HG03108 (cell line): ENCODE results near the gene BPIFB4.
"Not testable (repeated sequence)": the region's sequence is repeated elsewhere in the genome, so short reads cannot be mapped to it uniquely, and the experiment has no call there.

Source experiments
- ATAC-seq: cut with Tn5 transposase; IDR thresholded peaks from one replicate; pipeline ENCODE4 v1.9.1; 2021; ENCODE audit warnings: moderate library complexity; ENCODE audit not compliant: unreplicated experiment

The BPIFB4 gene

DNA sequence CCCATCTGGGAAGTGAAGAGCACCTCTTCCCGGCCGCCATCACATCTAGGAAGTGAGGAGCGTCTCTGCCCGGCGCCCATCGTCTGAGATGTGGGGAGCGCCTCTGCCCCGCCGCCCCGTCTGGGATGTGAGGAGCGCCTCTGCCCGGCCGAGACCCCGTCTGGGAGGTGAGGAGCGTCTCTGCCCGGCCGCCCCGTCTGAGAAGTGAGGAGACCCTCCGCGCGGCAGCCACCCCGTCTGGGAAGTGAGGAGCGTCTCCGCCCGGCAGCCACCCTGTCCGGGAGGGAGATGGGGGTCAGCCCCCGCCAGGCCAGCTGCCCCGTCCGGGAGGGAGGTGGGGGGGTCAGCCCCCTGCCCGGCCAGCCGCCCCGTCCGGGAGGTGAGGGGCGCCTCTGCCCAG is 36.1 kb downstream of the BPIFB4 start:
- ATAC-seq = not testable (repeated sequence)

DNA sequence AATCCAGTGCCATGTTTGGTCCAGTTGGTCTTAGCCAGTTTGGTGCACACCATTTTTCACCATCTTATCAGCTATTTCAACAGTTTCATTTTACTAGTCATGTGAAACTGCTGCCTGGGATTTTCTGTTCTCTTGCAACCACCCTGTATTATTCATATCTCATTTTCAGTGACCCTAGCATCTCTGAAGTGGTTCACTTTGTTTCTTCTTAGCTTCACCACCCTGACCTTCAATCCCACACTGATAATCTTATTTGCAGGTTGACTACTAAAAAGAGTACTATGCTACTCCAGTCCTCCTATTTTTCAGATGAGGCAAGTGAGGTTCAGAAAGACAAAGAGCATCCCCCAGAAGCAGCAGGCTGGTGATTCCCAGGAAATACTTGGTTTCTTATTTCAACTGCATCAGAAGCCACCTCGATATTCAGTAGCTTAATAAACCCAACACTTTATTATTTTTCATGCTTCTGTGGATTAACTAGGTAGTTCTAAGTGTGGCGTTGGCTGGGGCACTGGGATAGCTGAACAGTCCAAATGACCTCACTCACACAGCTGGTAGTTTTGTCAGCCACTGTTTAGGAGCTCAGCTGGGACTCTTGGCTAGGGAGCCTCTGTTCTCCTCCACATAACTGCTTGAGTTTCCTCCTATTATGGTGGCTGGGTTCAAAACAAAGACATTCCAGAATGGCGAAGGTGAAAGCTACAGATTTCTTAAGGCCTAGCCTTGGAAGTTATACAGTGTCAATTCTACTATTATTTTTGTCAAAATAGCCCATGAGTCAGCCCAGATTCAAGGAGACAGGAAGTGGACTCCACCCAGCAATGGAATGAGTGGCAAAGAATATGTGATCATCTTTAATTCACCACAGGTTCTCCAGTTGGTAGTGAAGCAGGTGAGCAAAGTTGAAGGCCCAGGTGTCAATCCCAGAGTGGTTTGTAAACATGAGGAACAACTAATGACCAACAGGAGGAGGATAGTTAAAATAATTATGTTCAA is 40.6 kb downstream of the BPIFB4 start:
- no peak for ATAC-seq

DNA sequence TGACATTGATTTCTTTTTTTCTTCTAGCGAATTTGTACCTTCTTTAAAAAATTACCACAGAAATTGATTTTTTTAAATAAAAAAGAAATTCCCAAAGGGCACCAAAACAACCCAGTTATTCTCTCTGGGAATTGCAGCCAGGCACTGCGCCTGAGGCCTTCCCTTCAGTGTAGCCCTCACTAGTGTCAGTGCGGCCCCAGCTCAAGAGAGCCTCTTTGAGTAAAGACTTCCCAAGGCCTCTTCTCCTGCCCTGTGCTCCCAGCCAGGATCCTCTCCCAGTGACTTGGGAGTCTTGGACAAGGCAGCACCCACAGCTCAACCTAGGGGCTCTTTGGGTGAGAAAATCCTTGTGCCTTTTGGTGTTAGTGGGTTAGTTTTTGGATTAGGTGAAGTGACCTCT is 41.5 kb downstream of the BPIFB4 start:
- ATAC-seq = no peak

DNA sequence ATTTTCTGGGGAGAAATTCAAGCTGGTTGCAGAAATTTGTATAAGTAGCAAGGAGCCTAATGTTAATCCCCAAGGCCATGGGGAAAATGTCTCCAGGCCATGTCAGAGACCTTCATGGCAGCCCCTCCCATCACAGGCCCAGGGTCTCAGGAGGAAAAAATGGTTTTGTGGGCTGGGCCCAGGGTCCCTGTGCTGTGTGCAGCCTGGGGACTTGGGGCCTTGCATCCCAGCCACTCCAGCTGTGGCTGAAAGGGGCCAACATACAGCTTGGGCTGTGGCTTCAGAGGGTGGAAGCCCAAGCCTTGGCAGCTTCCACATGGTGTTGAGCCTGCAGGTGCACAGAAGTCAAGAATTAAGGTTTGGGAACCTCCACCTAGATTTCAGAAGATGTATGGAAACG is 42.9 kb downstream of the BPIFB4 start:
- not testable (repeated sequence) for ATAC-seq

DNA sequence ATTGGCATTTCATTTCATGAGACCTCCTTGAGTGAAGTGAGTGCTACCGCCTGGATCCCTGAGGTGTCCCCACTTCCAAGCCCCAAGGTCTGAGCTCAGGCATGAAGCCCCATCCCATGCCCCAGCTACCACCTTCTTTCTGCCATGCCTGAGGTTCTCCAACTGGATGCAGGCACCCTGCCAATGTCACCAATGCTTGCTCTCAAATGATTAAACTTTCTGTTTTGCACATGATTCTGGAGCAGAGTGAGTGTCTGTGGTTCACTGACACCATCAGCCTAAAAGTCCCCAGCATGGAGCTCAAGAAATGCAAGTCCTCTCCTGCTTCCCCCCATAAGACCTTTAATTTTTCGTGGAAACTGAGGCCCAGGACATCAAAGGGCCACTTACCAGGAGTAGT is 44.8 kb downstream of the BPIFB4 start:
- no peak for ATAC-seq

DNA sequence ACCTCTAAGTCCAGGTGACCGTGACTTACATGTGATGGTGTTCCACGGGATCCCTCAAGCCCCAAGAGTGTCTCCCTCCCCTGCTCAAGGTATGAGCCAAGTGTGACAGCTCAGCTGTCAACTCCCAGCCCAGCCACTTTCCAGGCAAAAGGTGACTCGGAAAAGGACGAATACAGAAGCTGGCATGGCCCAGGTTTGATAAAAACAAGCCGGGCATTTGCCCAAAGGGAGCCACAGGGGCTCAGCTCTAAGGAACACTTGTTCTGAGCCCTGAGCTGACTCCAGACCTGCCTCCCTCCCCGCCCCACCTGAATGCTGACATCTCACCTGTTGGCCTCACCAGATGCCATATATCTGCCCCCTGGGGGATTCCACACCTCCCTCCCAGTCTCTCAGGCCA is 45.6 kb downstream of the BPIFB4 start:
- no peak for ATAC-seq

DNA sequence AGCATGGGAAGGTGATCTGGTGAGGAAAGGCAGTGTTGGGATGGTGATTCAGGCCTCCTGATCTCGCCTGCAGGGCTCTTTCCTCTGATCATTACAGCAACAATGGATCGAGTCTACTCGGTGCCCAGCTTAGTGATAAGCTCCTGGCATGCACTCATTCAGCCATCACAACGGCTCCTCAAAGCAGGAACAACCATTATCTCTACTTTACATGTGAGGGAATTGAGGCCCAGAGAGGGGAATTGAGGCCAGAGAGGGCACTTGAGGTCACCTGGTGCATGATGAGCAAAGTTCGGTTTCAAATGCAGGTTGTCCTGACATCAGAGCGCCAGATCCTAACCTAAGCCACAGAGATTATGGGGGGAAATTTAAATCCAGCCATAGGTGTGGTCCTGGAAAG is 46.5 kb downstream of the BPIFB4 start:
- no peak for ATAC-seq

DNA sequence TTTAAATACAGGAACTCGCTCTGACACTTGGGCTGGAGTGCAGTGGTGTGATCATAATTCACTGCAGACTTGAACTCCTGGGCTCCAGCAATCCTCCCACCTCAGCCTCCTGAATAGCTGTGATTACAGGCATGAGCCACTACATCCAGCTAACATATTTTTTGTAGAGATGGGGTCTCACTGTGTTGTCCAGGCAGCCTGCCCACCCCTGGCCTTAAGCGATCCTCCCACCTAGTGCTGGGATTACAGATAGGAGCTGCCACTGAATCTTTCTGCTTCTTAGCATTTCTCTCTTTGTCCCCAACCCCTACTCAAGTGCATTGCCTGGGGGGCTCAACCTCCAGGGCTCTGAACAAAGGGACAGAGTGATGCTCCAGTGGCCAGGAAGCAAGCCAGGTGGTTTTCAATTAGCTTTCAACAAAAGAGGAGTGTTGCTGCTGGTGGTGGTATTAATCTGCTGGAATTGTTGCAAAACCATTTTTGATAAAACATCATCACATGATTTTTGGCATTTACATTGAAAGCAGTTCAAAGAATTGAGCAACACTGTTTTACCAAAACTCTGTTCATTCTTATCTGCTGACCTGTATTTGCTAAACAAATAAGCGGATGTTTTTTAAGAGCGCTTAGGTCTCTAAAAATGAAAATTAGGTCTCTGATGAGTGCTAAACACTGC is 48.1 kb downstream of the BPIFB4 start:
- ATAC-seq = no peak

DNA sequence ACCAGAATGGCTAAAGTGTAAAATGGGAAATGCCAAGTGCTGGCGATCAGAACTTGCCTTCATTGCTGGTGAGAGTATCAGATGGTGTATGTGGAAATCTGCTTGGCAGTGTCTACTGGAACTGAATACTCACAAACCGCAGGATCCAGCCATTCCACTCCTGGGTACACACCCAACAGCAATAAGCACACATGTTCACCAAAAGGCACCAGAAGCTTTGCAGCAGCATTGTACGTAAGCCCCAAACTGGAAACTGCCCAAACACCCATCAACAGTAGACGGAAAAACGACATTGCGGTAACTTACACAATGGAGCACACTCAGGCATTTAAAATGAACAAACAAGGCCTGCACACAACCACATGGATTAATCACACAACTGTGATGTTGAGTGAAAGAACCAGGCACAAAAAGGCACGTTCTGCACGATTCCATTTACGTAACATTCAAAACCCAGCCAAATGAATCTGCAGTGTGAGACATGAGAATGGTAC is 51.2 kb downstream of the BPIFB4 start:
- ATAC-seq = no peak

DNA sequence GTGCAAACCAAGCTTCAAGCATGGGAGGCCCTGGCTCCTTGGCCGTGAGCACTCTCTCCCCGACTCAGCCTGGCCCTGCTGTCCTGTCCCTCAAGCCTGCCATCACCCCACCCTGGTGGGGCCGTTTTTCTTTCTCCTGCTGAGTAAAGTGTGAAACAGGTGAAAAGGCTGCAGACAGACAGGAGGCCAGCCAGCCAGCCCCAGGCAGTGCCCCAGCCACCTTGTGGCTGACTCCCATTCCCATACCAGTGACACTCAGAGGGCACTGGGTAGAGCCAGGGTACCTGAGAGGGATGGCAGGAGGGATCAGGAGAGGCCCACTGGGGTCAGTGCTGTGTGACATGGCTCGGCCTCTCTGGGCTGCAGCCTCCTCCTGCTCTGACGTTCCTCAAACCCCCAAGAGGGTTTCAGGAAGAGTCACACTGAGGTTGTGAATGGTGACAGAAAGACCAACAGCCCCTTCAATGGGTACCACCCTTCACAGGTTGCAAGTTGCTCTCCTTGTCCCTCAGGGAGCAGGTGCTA is 52.6 kb downstream of the BPIFB4 start:
- ATAC-seq = no peak

DNA sequence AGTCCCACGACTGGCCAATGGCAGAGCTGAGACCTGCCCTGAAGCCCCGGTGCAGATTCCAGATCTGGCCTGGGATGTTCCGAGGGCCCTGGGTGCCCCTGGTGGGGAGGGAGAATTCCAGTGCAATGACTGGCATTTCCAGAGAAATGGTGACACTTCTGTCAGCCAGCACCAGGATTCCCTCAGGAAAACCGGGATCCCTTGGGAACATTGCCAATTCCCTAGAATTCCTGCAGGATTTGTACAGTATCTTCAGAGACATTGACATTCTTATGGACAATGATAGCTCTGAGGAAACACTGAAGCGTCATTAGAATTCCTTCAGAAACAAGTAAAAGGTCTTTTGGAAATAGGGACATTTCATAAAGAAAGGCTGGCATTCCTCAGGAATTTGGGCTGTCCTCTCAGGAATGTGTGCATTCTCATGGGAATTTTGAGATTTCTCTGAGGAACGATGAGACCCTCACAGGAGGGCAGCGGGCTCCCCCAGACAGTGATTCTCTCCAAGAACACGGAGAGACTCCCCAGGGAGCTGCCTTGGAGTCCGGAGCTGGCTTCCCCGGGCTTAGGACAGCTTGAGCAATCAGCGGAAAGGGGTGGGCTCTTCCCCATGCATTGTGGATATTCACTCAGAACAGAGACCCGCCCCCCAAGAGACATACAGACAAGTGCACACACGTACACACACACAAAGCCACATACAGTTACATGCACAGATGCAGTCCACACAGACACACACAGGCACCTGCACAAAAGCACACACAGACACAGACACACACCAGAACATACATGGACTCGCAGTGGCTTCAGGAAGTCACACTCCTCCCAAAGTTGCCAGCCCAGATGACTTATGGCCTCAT is 53.3 kb downstream of the BPIFB4 start:
- no peak for ATAC-seq

DNA sequence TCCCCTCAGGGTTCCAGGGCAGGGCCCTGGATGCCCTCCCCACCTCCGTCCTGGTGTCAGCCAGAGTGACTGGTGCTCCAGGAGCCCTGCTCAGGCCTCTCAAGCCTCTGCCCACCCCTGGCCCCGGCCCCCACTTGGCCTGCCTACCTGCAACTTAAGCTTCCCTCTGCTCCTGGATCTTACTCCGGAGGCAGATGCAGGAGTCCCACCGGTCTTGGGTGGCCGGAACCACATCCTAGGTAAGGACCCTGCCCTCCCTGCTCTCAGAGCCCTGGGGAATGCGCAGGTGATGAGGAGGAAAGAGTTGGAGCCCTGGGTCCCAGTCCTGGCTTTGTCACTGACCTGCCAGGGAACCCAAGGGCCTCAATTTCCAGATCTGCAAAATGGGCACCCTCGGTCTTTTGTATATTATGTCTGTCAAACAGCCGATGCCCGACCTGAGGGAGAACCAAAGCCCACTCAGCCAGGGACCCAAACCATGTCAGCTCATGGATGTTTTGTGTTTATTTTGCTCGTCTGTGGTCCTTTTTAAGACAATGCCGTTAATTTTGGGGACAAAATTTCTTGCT is 54.0 kb downstream of the BPIFB4 start:
- no peak for ATAC-seq

DNA sequence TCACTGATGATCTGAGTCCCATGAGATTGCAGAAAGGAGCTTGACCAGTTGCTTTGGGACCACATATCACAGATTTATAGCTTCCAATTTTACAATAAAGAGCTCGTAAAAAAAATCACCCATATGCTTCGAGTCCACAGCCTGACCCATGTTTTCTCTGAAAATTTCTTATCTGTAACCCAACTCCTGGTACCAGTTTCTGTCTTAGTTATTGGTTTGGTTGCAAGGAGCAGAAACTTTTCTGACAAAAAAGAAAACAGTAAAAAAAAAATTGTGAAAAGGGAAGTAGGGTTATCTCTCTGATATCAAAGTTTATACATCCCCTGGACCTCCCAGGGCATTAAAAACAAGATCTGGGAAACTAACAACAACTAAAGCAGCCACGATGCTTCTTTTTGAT is 57.8 kb downstream of the BPIFB4 start:
- no peak for ATAC-seq

DNA sequence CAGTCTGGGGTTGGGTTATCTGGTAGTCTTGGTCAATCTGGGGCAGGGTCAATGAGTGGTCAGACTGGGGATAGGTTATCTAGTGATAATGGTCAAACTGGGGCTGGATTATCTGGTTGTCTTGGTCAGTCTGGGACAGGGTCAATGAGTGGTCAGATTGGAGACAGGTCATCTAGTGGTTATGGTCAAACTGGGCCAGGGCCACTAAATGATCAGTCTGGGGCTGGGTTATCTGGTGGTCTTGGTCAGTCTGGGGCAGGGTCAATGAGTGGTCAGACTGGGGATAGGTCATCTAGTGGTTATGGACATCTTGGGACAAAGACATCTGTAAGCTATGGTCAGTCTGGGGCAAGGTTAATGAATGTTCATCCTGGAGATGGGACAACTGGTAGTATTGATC is 60.0 kb downstream of the BPIFB4 start:
- ATAC-seq = no peak

DNA sequence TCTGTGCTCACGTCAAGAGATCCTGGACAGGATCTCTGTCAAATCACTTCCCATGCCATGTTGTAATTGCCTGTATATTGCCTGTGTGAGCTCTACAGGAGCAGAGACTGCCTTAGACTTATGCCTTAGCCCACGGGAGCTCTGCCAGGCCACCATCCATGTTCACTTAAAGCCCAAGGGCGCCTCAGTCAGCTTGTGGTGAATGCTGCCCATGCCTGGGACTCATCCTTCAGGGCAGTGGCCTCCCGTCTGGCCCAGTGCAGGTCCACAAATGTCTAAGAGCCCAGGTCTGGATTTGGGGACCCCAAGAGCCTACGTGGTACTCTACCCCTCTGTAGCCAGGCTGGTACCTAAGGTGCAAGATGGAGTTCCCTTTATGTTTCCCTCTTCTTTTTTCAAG is 66.1 kb downstream of the BPIFB4 start:
- no peak for ATAC-seq

DNA sequence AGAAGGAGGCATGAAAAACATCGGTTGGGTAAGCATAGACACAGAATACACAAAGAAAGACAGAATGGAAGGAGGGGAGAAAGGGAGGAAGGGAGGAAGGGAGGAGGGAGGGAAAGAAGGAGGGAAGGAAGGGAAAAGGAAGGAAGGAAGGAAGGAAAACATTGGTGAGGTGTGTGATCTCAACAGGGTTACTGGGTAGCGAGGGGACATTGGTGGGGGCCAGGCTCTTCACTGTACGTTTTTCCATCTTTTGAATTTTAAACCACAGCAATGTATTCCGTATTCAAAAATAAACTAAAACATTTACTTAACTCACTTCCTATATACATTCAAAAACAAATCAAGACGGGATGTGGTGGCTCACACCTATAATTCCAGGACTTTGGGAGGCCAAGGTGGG is 67.9 kb downstream of the BPIFB4 start:
- ATAC-seq = no peak

DNA sequence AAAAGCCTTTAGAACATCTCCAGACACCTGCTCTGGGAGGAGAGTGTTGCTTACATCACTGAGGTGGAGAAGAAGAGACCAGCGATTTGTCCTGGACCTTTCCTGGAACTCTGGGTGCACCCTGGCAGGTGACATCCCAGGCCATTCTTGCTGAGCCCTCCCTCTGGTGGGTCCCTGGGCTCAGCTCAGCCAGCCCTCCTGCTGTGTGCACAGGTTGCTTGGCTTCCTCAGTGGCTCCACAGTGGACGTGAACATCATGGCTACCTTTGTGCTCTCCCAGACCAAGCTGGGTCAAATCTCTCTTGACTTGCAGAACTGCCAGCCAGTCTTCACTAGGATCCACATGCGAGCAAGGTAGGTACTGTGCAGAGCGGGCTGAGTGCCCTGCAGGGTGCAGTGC is 68.6 kb downstream of the BPIFB4 start:
- ATAC-seq = no peak

DNA sequence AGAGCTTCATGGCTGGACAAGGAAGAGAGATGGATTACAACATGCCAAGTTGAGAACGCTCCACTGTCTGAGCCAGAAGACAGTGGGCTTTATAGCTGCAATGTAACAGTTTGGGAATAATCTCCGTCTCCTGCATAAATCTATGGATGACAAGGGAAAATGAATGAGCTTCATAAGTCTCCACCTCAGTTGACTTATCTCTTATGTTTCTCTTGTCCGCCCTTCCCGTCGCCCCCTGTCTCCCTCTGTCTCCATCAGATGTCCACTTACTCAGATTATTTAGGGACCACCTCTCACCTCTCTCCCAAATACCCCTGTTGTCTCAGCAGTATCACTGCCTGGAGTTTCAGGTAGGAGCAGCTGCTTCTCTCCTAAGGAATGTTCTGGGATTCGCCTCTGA is 74.8 kb downstream of the BPIFB4 start:
- no peak for ATAC-seq

DNA sequence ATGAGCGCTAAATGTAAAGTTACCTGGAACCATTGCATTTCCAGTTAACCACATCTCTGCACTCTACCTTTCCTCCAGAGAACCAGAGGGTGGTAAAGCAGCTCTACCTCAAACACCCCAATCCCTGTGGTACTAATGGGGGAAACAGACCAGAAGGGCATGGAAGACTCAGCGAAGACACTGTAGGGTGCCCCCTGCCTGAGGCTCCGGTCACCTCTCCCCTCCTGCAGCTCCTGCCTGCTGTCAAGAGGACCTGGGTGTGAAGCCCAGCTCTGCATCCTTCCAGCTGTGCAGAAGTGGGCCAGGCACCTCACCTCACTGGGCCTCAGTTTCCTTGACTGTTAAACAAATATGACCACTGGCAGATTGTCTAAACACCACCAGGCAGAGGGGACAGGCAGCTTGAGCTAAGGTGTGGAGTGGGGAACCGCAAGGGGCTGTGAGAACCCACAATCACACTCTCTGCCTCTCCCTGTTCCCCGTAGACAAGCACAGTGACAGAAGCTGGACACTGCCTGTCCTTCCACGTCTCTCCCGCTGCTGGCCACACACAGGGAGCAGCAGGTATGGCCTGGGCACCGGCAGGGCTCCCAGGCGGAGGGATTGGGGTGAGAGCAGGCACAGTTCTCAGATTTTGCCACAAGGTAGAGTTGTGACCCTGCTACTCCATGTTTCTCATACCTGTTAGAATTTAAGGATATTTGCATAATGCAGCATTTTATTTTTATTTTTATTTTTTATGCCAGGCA is 79.4 kb downstream of the BPIFB4 start:
- ATAC-seq = no peak

DNA sequence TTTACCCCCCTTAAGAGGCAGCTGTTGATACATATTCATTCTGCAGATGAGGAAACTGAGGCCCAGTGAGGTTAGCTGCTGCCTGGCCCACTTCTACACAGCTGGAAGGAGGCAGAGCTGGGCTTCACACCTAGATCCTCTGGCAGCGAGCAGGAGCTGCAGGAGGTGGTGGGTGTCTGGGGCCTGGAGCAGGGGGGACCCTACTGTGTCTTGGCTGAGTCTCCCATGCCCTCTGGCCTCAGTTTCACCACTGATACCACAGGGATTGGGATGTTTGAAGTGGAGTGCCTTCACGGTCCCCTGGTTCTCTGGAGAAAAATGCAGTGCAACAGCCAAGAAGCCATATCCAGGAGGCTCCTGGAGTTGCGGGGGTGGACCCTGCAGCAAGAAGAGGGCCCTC is 80.3 kb downstream of the BPIFB4 start:
- ATAC-seq = no peak
